Esophagus muscularis mucosa (tissue), 4 donors: ENCODE data around the gene USP34. TPM values are rescaled to one million over a fixed set of nuclear protein-coding genes. Genes with fewer than 3 reads are reported as not detected.

Experiments used
- DNase-seq: peaks from one replicate; pipeline ENCODE4 v3.0.0-alpha.2; 2017; ENCODE audit errors: extremely low spot score
- H3K27ac ChIP-seq, 4 donors: fragments of 200-600 bp; sonication (generic); replicated peaks in 1 of 4; 1 replicate in 3 of 4; 2 replicates in 1 of 4; pipeline ENCODE4 v1.5.1; 2016 to 2019; ENCODE audit warnings: mild to moderate bottlenecking in 1 of 4
- H3K27me3 ChIP-seq, 4 donors: fragments of 200-600 bp; sonication (generic); one replicate each; pipeline versions ENCODE4 v1.5.1 to v1.6.0; 2016 to 2019
- H3K36me3 ChIP-seq, 4 donors: fragments of 200-600 bp; sonication (generic); one replicate each; pipeline ENCODE4 v1.5.1; 2016 to 2019
- H3K4me1 ChIP-seq, 4 donors: fragments of 200-600 bp; sonication (generic); one replicate each; pipeline ENCODE4 v1.5.1; 2016 to 2019
- H3K4me3 ChIP-seq, 4 donors: fragments of 200-600 bp; sonication (generic); 1 replicate in 2 of 4; 2 replicates in 2 of 4; pipeline ENCODE4 v1.5.1; 2016 to 2019; ENCODE audit warnings: mild to moderate bottlenecking in 4 of 4, moderate library complexity in 1 of 4
- H3K9me3 ChIP-seq, 4 donors: fragments of 200-600 bp; sonication (generic); 1 replicate in 3 of 4; 2 replicates in 1 of 4; pipeline ENCODE4 v1.5.1; 2016 to 2019
- CTCF ChIP-seq, 3 experiments: fragments of 200-600 bp in 2 of 3; fragments of 450-650 bp in 1 of 3; sonication (generic) in 2 of 3; IDR thresholded peaks; one replicate each; pipeline ENCODE4 v1.5.1; 2017 to 2019; ENCODE audit warnings: antibody characterized with exemption in 3 of 3, mild to moderate bottlenecking in 2 of 3, moderate library complexity in 1 of 3
- EP300 ChIP-seq: sonication (generic); formaldehyde crosslinking; IDR thresholded peaks from one replicate; pipeline ENCODE4 v1.6.1; 2017; ENCODE audit warnings: antibody characterized with exemption
- POLR2A ChIP-seq: fragments of 450-650 bp; IDR thresholded peaks from one replicate; pipeline ENCODE4 v1.6.1; 2017; ENCODE audit warnings: antibody characterized with exemption, moderate library complexity, mild to moderate bottlenecking, low read depth
- POLR2AphosphoS5 ChIP-seq, 2 donors: sonication (generic); formaldehyde crosslinking; IDR thresholded peaks; one replicate each; pipeline ENCODE4 v1.6.1; 2017; ENCODE audit warnings: antibody characterized with exemption in 2 of 2
- WGBS: methylation state at CpG from one replicate; pipeline ENCODE4 v1.1.5; 2018; 5-methylcytosine and 5-hydroxymethylcytosine counted together
- intact Hi-C: fragments of 100-400 bp; cut with DNase I; formaldehyde crosslinking; loops from one replicate; pipeline ENCODE4 v1.15.1; 2023
- total RNA-seq, 4 donors: library from RNA; depleted of rRNA; stranded (reverse); fragments of >200 nt; gene quantifications; one replicate each; pipeline versions ENCODE4 v1.1.0 to v1.2.1, GENCODE V29; 2016

The USP34 gene
- total RNA-seq, 4 donors from 2014 or later: 124 to 137 (median 129) TPM

GRCh38 chr2:61162721-61163120, 308.2 kb downstream of the USP34 start:
- no peak for DNase-seq
- intact Hi-C loops: no loop called here
- Histone ChIP-seq H3K4me1 (no peaks in the 10 kb centered on the region), H3K27me3 (no peaks in the 10 kb centered on the region), H3K9me3 (no peaks in the 10 kb centered on the region), H3K36me3 (peaks cover 14 to 80% (median 50%) of the 10 kb centered on the region in 4 donors), H3K27ac (no peak overlapping the region), H3K4me3 (no peak overlapping the region)
- 90% methylated on average over 5 of the region's 5 CpGs for WGBS
- TF ChIP-seq CTCF (IDR thresholded peaks at IDR 0.05): no peak
- no peak for TF ChIP-seq POLR2AphosphoS5 (IDR thresholded peaks at IDR 0.05)
- no peak for TF ChIP-seq EP300
- no peak for TF ChIP-seq POLR2A

GRCh38 chr2:61161888-61162287, 309.0 kb downstream of the USP34 start, which contains the start of gene C2orf74:
C2orf74 (plus strand) TSS chr2:61162188; CDS start chr2:61162515, 327 bp downstream.
- Histone ChIP-seq H3K27ac (no peak within 1 kb of the TSS), H3K4me1 (no peaks in the 10 kb centered on the region), H3K36me3 (peaks cover 14 to 83% (median 53%) of the 10 kb centered on the region in 4 donors), H3K27me3 (no peaks in the 10 kb centered on the region), H3K9me3 (no peaks in the 10 kb centered on the region), H3K4me3 (no peak within 1 kb of the TSS)
- no peak for DNase-seq
- intact Hi-C loops: no loop called here
- 88% methylated on average over 5 of the region's 5 CpGs for WGBS
- no peak for TF ChIP-seq POLR2A
- no peak for TF ChIP-seq POLR2AphosphoS5 (IDR thresholded peaks at IDR 0.05)
- TF ChIP-seq EP300: no peak
- no peak for TF ChIP-seq CTCF (IDR thresholded peaks at IDR 0.05)

GRCh38 chr2:61158356-61158955, 312.4 kb downstream of the USP34 start:
- intact Hi-C loops: no loop called here
- H3K9me3 ChIP-seq: no peaks in the 10 kb centered on the region

GRCh38 chr2:61157371-61158003, 313.4 kb downstream of the USP34 start:
- H3K9me3 ChIP-seq: no peaks in the 10 kb centered on the region
- 81% methylated on average over 5 of the region's 5 CpGs for WGBS
- H3K27ac ChIP-seq: no peak overlapping the region
- no peak overlapping the region for H3K4me3 ChIP-seq
- peaks cover 6 to 39% (median 21%) of the 10 kb centered on the region in 4 donors for H3K36me3 ChIP-seq
- no peak for DNase-seq
- no peaks in the 10 kb centered on the region for H3K27me3 ChIP-seq
- intact Hi-C loops: no loop called here
- no peaks in the 10 kb centered on the region for H3K4me1 ChIP-seq
- TF ChIP-seq EP300 (no peak), POLR2A (no peak), CTCF (IDR thresholded peaks at IDR 0.05) (no peak), POLR2AphosphoS5 (IDR thresholded peaks at IDR 0.05) (no peak)

More at GRCh38 chr2:61158356-61158955, 312.4 kb downstream of the USP34 start:
- H3K4me1 ChIP-seq: no peaks in the 10 kb centered on the region
- DNase-seq: no peak
- no peak overlapping the region for H3K27ac ChIP-seq
- H3K36me3 ChIP-seq: peaks cover 6 to 48% (median 27%) of the 10 kb centered on the region in 4 donors
- 73% methylated on average over 3 of the region's 3 CpGs for WGBS
- no peak for TF ChIP-seq POLR2A
- no peak for TF ChIP-seq POLR2AphosphoS5 (IDR thresholded peaks at IDR 0.05)
- no peak for TF ChIP-seq EP300
- no peak for TF ChIP-seq CTCF (IDR thresholded peaks at IDR 0.05)
- no peak overlapping the region for H3K4me3 ChIP-seq
- H3K27me3 ChIP-seq: no peaks in the 10 kb centered on the region
